HG02610 (cell line): ENCODE measurements around the gene CDC37.
A peak's percentile ranks its signal among the peaks of the same experiment; 100 is the strongest.
"Not testable (repeated sequence)": the region's sequence is repeated elsewhere in the genome, so short reads cannot be mapped to it uniquely, and the experiment has no call there.

ENCODE experiments used
- ATAC-seq: cut with Tn5 transposase; IDR thresholded peaks from one replicate; pipeline ENCODE4 v1.9.1; 2021; ENCODE audit warnings: mild to moderate bottlenecking, moderate library complexity; ENCODE audit not compliant: unreplicated experiment

The CDC37 gene

DNA sequence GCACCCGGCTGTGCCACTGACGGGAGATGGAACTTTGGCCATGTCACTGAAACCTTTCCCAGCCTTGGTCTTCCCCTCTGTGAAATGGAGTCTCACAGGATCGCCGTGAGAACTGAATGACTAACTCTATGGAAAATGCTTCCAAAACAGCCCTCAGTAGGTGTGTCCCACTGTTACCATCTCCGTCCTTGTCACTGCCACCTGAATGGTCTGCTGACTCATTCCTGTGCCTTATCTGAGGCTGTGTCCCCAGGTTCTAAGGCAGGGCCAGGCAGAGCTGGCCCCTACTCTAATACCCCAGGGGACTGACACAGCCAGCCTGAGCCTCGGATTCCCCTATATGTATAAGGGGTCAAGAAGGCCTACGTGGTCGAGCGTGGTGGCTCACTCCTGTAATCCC is 4.5 kb downstream of the CDC37 start:
- ATAC-seq = no peak

GRCh38 chr19:10395917-10396316 is 7.4 kb downstream of the CDC37 start:
- ATAC-seq = no peak

DNA sequence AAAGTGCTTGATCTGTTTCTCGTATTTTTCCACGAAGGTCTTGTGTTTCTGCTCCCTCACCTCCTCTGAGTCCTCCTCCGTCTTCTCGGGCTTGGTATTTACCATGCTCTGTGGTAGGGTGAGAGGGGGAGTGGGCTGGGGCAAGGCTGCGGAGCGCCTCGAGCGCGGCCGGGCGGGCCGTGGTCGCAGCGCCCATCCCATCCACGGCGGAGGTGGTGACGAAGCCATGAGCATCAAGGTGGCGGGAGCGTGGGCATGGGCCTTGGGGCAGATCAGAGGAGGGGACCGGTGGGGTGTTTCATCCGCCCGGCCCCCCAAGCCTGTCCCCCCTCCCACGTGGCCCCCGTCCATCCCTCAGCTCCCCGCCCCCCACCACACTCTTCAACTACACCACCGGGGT is 7.9 kb downstream of the CDC37 start:
- no peak for ATAC-seq

DNA sequence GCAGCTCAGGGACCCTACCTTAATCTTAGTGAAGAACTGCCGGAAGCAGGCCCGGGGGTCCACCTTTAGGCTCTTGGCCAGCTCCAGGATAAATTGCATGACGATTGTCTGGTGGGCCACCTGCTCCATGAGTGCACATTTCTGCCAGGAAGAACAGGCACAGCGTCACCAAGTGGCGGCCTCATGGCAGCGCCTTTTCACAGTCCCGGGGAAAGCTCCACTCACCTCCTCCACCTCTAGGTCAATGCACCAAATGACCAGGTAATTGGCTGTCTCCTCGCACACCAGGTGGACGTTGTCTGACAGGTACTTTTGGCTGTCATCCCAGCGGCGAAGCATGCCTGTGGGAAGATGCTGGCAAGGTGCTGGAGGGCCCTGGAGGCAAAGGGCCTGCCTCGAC is 8.3 kb downstream of the CDC37 start:
- no peak for ATAC-seq

GRCh38 chr19:10393137-10393536 is 10.2 kb downstream of the CDC37 start:
- no peak for ATAC-seq

DNA sequence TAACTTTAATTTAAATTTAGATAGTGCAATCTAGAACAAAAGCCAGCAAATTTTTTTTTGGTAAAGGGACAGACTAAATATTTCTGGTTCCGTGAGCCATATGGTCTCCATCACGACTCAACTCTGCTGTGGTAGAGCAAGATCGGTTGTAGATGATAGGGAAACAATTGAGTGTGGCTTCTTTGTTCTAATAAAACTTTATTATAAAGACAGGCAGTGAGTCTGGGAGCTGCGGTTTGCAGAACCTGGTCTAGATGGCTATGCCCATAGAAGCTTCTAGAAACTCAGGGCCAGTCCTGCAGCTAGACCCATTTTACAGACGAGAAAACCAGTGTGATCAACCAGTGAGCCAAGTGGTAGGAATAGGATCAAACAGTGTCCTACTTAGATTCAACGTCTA is 11.2 kb downstream of the CDC37 start:
- ATAC-seq = no peak

GRCh38 chr19:10390652-10391286 is 12.6 kb downstream of the CDC37 start:
- no peak for ATAC-seq

DNA sequence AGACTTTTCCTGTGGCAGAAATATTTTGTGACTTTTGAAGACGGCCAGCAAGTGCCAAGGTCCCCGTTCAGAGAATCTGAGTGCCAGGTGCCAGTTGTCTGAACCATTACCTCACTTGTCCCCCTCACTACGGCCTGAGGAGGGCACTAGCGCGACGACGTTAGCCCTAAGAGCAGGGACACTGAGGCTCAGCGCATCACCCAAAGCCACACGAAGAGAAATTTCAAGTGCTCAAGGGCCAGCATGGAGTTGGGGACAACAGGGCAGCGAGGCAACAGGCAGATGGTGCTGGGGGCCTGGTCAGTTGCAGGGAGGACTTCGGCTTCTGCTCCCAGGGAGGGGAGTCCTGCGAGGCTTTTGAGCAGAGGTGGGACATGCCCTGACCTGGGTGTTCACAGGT is 13.5 kb downstream of the CDC37 start:
- no peak for ATAC-seq

DNA sequence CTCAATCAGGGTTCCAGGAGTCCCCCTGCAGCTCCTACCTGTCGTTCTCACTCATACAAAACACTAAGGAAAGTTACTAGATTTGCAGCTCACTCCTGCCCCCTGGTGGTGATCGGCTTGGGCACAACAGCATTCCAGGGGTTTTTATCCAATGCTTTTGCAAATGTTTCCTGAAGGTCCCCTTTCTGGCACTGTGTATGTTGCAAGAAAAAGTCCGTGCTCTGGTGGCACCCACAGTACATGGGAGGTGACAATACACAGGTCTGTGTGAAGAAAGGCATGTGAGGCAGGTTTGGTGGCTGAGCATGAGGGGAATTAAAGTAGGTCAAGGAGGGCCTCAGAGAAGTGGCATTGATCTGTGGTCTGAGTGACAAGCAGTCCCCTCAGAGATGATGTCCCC is 14.4 kb downstream of the CDC37 start:
- ATAC-seq = no peak

GRCh38 chr19:10384580-10384979 is 18.8 kb downstream of the CDC37 start:
- ATAC-seq = no peak

DNA sequence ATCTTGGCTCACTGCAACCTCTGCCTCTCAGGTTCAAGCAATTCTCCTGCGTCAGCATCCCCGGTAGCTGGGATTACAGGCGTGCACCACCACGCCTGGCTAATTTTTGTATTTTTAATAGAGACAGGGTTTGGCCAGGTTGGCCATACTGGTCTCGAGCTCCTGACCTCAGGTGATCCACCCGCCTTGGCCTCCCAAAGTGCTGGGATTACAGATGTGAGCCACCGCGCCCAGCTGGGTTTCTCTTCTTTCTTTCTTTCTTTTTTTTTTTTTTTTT is 20.2 kb downstream of the CDC37 start:
- ATAC-seq = not testable (repeated sequence)

DNA sequence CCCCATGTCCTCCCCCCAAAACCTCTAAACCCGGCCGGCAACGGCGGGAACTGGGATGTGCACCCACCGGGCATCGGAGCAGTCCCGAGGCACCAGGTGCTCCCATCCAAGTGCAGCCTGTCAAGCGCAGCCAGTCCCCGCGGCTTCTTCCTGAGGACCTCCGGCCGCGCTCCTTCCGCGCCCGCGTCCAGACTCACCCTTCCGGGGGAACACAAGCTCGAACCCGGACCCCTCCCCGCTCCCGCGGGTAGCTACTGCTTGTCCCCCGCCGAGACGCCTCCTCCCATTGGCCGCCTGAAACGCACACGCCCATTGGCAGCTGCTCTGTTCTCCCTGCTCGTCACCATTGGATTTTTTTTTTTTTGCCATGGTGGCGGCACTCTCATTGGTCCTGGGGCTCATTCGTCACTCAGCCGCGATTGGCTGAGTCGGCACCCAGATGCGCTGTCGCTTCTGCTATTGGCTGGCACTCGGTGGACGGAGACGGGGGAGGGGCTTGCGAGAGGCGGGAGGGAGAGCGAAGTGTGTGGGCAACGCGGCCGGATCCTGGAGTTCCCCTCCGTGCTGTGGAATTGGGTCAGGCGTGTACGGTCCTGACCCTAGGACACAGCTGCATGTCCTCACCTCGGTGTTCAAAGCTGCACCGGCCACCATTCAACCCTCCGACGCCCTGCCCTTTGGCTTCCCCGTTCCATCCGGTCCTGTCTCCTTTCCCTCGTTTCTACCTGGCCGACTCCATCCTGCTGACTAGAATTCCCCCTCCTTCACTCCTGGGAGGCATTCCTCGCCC is 22.8 kb downstream of the CDC37 start, which contains the start of gene TYK2:
TSS of gene TYK2 (minus strand) at position 260 of the 790 bp plus-strand sequence. CDS start 2,166 bp downstream, outside the sequence.
- peak; percentile 90 for ATAC-seq

- no peak for ATAC-seq
Observed at GRCh38 chr19:10379880-10380312, 23.4 kb downstream of the CDC37 start.

DNA sequence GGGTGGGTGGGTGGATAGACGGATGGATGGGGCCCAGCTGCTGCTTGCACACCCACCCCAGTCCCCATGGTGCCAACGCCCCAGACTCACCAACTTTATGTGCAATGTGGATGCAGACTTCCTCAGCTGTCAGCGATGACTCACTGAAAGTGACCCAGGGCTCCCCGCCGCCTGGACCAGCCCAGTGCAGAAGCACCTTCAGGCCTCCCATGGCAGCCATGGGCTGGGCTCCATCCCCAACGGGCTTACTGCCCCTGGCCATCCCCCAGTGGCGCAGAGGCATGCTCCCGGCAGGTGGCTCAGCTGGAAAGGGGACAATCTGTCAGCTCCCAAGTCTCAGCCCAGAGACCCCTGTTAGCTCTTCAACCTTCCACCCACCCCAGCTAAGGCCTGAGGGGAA is 25.2 kb downstream of the CDC37 start:
- no peak for ATAC-seq

- not testable (repeated sequence) for ATAC-seq
Observed at GRCh38 chr19:10377140-10377640, 26.2 kb downstream of the CDC37 start.

DNA sequence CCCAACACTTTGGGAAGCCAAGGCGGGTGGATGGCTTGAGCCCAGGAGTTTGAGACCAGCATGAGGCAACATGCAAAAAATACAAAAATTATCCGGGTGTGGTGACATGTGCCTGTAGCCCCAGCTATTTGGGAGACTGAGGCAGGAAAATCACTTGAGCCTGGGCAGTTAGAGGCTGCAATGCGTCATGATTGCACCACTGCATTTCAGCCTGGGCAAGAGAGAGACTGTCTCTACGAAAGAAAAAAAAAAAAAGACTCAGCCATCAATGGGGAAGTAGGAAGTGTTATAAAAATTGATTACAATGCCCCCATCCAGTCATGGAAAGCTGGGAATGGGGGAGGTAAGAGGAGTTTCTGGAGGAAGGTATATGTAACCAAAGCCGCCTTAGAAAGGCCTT is 28.4 kb downstream of the CDC37 start:
- no peak for ATAC-seq

DNA sequence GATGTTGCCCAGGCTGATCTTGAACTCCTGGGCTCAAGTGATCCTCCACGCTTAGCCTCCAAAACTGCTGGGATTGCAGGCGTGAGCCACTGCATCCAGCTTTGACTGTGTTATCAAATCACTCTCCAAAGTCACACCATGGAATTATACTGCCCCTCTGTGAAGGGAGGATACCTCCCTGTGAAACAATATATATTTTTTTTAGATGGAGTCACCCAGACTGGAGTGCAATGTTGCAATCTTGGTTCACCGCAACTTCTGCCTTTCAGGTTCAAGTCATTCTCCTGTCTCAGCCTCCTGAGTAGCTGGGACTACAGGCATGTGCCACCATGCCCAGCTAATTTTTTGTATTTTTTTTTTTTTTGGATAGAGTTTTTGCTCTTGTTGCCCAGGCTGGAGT is 30.7 kb downstream of the CDC37 start:
- ATAC-seq = no peak

- no peak for ATAC-seq
Observed at GRCh38 chr19:10368101-10368803, 35.1 kb downstream of the CDC37 start.

DNA sequence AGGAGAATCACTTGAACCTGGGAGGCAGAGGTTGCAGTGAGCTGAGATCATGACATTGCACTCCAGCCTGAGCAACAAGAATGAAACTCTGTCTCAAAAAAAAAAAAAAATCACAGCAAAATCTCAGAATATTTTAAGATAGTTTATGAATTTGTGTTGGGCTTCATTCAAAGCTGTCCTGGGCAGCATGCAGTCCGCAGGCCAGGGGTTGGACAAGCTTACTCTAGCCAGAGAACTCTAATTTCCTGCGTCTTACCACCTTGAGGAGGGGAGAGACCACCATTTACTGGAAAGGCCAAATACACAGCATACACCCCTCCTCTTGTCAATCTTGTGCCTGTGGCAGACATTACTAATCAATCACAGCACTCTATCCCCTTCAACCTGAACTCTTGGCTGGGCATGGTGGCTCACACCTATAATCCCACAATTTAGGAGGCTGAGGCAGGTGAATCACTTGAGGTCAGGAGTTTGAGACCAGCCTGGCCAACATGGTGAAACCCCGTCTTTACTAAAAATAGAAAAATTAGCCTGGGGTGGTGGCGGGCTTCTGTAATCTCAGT is 36.3 kb downstream of the CDC37 start:
- not testable (repeated sequence) for ATAC-seq

DNA sequence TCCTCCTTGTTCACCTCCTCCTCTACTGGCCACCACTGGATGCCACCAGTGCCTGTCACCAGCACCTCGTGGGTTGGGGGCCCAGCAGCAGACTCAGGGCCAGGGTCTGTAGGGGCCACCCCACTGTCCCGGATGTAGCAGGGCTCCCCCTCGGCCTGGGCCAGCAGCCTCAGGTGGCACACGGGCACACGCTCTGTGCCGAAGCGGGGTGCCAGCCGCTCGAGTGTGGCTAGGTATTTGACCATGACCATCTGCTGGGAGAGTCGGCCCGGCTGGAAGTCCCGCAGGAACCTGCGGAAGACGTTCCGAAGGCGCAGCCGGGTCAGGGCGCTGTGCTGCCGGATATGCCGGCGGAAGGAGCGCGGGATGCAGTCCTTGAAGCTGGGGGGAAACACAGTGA is 37.8 kb downstream of the CDC37 start:
- no peak for ATAC-seq

DNA sequence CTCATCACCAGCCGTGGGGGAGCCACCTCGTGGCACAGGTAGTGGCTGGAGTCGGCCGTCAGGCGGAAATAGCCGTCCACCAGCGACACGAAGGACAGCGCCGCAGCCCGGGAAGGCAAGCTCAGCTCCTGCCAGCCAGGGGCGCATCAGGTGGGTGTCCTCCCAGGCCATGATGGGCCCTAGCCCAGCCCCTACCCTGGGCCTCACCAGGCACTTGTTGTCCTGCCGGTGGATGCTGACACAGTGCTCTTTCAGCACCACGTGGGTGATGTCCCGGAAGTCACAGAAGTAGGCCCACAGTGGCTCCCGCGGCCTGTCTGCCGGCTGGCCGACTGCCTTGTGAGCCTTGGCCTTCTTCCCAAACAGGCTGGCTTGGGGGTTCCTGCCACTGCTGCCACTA is 38.7 kb downstream of the CDC37 start:
- ATAC-seq = no peak
